MM.1S (cell line): ENCODE data around the gene MYOC.

Experiments
- EZH2 ChIP-seq: fragments of 300-600 bp; sonication (generic); optimal IDR thresholded peaks from 2 replicates; pipeline ENCODE3; 2017; ENCODE audit warnings: low read depth, mild to moderate bottlenecking, antibody characterized with exemption, low read length, mixed read lengths
- TF ChIP-seq, protein P1 (sequence below): fragments of 300-600 bp; sonication (generic); IDR thresholded peaks from 2 replicates; pipeline ENCODE4 v1.5.1; 2016; ENCODE audit warnings: antibody characterized with exemption, low read length, mixed read lengths

DNA sequence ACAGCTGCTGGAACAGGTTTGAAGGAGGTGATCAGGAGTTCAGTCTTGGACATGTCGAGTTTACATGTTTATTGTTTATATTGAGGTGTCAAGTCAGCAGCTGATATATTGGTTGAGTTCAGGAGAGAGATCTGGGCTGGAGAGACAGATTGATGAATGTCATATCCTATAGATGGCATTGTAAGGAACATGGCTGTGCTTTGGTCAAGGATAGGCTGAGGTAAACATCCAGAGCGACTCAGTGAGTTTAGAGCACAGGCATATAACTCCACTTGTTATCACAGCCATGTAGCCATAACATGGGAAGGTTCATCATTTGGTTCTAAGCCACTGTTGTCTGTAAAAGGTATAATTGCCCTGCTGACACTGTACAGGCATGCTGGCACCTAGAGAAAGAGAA is 35.9 kb downstream of the MYOC start:
- TF ChIP-seq, protein P1, sequence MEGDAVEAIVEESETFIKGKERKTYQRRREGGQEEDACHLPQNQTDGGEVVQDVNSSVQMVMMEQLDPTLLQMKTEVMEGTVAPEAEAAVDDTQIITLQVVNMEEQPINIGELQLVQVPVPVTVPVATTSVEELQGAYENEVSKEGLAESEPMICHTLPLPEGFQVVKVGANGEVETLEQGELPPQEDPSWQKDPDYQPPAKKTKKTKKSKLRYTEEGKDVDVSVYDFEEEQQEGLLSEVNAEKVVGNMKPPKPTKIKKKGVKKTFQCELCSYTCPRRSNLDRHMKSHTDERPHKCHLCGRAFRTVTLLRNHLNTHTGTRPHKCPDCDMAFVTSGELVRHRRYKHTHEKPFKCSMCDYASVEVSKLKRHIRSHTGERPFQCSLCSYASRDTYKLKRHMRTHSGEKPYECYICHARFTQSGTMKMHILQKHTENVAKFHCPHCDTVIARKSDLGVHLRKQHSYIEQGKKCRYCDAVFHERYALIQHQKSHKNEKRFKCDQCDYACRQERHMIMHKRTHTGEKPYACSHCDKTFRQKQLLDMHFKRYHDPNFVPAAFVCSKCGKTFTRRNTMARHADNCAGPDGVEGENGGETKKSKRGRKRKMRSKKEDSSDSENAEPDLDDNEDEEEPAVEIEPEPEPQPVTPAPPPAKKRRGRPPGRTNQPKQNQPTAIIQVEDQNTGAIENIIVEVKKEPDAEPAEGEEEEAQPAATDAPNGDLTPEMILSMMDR, result no peak
- TF ChIP-seq EZH2, result no peak
